HG02981 (cell line): ENCODE results near the gene MRPL37.
"Not testable (repeated sequence)": the region's sequence is repeated elsewhere in the genome, so short reads cannot be mapped to it uniquely, and the experiment has no call there.

Experiments
- ATAC-seq: cut with Tn5 transposase; IDR thresholded peaks from one replicate; pipeline ENCODE4 v1.9.1; 2021; ENCODE audit warnings: mild to moderate bottlenecking, moderate library complexity; ENCODE audit not compliant: unreplicated experiment

The MRPL37 gene

DNA sequence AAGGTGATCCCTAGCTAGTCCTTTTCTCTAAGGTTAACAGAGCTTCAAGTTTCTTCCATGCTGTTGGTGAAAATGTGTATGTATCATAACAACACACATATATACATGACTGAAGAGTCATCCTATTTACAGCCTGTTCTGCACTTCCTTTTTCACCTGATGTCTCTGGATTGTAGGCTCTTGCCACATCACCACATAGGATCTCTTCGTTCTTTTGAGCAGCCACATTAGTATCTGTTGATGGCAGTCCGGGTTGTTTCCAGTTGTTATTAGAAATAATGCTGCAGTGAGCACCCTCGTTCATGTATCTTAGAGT is 19.7 kb downstream of the MRPL37 start:
- no peak for ATAC-seq

DNA sequence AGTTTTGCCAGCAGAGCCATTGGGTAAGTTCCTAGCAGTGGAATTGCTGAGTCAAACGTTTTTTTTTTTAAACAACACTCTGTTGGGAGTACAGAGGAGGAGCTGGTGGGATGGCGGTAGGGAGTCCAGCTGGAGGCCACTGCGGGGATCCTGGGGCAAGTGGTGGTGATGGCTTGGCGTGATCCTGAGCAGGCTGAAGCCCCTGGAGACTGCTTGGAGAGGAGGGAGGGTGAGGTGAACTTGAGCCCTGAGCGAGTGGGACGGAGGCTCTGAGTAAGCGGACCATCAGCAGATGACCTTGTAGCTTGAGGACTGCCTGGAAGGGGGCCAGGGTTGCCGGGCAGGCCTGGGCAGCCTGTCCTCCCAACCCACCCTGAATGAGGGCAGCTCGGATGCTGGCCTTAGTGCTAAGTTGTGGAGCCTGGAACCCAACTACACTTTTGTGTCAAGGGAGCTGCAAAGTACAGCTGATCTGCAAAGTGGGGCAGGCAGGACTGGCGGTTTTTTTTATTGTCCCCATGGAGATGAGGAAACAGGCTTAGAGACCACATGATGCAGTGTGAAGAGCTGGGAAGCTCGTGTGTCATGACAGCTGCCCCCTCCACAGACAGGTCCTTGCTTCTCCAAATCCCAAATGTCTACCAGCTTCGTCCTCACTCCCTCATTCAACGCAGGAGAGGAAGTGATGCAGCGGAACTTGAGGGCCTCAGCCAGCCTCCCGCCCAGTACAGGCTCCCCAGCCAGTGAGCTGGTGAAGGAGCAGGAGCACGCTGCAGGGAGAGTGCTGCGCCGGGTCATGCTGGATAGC is 20.2 kb downstream of the MRPL37 start:
- ATAC-seq: no peak

DNA sequence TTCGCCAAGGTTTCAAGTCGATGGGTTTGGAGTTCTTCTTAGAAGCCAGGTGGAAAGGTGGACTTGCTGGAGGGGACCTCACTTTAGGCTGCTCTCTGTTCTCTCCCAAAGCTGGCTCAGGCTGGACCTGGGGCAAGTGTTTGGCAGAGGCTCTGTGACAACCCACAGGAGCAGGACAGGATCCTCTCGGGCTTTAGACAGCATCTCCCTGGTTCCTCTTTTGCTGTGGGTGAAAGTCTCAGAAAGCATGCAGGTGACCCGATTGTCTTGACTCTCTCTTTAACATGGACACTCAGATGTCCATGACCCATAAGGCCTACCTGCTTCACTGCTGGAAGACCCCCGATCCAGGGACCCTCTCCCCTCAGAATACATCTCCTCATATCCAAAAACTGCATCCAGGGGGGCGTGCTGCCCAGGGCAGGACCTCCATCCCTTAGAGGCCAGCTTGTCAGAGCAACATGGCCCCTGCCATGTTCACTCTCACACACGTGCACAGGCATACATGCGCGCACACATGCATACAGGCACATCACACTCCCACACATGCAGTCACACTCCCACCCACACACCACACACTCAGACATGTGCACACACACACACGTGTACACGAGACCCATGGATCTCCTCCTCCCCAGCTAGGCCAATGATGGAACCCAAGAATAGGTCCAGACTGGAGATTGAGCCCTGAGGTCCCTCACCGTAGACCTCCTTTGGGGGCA is 21.3 kb downstream of the MRPL37 start:
- no peak for ATAC-seq

DNA sequence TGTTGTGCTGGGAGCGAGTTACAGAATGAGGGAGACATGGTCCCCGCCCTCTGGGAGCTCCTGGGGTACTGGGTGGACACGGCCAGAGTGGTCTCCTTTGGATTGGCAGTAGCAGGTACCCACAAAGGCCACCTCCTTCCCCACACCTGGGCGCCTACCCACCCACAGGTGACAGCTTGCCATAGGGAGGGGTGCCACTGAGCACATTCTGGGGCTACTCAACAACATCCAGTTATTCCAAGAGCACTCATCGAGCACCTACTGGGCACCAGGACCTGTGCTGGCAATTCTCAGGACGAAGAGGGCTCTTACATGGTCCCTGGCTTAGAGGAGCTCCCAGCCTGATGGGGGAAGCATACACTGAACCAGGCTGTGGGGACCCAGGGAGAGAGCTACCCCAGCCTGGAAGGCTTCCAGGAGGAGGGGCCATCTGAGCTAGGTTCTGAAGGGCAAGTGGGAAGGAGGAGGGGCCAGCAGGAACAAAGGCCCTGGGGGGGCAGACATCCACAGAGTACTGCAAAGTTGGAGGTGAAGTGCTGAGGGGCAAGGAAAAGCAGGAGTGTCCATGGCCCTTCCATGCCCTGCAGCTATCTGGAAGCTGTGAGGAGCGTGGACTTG is 22.0 kb downstream of the MRPL37 start:
- no peak for ATAC-seq

DNA sequence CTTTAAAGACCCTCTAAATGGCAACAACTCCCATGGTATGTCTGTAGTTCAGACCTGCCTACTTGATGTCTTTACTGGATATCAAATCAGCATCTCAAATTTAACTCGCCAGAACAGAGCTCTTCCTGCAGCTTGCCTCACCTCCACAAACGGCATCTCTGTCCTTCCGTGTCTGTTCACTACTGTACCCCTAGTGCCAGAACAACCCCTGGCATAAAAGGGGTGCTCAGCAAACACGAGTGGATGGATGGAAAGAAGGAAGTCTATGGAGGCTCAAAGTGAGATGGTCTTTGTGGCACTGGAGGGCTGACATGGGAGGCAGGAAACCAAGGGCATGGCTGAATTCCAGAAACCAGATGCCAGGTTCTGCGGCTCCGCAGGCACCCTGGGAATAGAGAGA is 22.7 kb downstream of the MRPL37 start:
- ATAC-seq: no peak

DNA sequence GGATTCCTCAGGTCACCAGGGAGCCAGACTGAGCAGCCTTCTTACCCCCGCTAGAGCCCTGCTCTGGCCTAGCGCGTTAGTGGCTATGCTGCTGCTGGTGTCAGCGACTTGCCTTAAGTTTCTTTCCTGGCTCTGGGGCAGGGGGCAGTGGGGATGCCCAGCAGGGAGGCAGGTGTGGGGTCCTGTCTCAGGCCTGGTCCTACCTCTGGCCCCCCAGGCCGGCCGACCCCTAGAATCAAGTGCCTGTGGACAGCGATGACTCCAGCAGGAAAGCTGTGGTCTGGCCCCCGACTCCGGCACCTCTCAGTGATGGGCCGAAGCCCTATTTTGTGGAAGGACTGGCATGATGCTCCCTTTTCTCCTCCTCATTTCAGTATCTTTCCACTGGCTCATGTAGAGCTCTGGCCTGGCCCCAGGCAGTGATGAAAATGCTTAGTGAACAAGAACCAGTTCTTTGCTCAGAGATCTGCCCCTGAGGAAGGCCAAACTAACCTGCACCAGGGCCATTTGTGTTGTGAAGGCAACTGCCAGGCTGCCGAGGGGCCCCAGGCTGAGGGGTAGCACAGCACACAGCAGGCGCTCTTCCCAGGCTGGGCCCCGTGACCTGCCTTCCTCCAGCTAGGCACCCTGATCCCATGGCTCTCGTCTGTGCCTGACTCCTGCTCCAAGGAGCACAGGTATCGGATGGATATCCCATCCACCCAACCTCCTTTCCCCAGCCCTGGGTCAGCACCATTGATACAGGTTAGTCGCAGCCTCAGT is 23.7 kb downstream of the MRPL37 start:
- no peak for ATAC-seq

DNA sequence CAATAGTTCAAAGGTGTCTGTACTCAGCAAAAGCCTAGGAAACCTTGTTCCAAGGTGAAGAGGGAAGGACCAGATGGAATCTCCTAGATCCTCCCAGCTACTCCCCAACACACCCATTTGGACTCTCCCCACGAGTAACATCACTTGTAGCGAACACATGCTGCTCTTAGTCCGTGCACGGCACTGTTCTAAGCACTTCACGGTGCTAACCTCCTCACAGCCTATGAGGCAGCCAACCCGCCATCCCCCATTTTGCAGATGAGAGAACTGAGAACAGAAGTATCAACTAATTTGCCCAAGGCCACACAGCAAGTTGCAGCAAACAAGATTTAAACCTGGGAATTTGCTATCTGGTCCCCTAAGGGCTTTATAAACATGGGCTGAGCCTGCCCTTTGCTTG is 24.3 kb downstream of the MRPL37 start:
- ATAC-seq: no peak

DNA sequence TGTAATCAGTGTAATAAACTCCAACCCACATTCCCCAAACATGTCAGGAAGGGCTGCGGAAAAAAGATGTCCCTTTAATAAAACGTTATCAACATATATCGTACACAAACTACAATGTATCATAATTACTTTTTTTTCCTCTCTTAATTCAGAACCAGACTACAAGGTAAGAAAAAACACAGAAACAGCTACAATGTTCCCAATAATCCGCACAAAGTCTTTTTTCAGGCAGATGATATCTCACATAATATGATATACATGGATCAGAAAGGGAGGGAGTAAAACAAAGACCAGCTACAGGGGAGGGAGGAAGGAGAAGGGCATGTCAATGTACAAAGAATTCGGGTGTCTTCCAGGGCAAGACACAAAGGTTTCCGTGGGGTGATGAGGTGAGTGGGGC is 25.4 kb downstream of the MRPL37 start:
- ATAC-seq: no peak

DNA sequence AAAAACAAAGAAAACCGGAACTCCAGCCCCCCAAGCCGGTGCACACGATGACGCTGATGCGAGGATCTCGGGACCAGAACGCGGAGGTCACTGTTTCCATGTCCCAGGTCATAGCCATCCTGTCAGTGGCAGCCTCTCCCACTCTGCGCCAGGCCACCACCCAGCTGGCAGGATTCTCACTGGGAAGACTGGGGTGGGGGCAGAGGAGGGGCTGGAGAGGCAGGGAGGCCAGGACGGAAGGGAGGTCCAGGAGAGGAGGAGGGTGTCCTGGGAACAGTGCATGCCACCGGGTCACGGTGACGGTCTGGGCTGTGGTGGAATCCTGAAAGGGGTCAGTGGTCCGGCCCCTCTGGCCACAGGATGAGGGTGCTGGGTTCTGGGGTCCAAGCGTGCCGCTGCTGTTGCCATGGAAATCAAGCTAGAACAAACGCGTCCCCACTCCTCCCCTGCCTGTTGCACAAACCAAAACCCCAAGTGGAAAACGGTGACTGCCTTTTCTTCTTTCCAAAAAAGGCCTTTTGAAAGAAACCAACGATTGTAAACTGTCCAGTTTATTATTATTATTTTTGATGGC is 26.1 kb downstream of the MRPL37 start:
- ATAC-seq: no peak

DNA sequence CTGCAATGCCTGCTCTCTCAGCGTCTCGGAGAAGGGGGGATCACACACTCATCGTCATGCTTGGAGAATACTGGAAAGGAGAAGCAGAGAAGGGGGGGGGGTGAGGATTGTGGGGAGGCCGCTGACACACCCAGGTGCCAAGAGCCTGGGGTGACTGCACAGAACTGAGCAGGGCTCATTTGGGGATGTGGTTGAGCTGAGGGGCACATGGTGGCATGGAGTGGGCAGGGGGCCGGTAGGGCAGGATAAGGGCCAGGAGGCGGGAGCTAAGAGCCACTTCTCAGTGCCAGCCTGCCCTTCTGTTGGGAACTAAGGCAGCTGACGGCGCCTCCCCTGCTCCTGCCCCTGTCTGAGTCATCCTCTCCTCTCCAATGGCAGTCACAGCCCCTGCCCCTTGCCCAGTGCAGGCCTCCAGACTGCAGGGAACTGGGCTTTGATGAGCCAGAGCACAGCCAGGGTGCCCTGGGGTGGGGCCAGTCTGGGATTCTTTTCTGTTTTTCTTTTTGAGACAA is 27.2 kb downstream of the MRPL37 start:
- ATAC-seq: no peak

DNA sequence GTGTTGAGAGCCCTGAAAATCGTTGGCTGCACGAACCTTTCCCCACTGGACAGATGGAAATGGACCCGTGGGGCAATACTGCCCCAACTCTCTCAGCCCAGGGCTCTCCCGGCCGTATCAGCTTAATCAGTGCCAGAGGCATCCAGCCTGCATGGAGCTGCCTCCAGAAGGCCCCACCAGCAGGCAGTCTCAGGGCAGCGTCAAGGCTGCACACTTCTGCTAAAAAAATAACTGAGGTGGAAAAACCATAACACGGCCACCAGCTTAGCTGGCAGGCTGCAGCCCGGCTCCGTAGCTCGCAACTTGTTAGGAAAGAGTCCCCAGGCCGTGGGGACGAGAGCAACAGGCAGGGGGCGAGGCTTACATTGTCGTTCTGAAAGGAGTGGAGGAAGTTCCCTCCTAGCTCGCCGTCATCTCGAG is 27.9 kb downstream of the MRPL37 start:
- no peak for ATAC-seq

DNA sequence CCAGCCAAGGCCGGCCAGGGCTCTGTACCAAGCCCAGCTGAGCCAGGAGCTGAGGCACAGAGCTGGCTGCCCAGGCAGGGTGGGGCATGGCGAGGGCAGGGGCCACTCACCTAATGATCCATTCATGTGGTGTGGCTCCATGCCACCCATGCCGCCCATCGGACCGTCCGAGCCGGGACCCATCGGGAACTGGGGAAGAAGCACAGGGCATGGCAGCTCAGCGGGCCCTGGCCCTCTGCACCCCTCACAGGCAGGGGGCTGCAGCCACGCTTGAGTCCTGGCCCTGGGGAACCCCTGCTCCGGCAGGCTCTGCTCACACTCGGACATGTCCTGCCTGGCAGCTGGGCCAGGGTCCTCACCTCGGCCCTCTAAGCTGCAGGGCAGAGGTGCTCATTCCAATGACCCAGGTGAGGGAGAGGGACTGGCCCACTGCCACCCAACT is 28.7 kb downstream of the MRPL37 start:
- ATAC-seq: no peak

DNA sequence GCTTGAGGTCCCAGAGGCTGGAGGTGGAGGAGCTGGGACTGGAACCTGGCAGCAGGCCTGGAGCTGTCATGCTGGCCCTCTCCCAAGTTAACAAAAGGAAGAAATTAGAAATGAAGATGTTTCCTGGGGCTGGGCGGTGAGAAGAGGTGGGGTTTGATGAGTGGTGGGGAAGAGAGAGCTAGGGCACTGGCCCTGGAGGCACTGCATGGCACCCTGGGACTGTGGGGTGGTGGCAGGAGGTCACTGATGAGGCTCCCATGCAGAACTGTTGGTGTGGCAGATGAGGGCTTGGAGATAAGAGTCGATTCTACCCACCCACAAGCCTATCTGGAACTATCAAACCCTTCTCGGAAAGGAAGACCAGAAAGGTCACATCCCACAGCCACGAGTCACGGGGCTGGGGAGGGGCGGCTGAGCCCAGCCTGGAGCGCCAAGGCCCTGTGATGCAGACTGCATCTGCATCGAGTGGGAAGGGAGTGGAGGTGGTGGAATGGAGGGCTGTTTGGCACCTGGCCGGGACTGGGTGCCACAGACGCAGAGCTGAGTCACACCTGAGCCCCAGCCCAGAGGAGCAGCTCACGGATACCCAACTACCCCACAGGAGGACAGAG is 29.4 kb downstream of the MRPL37 start:
- no peak for ATAC-seq

DNA sequence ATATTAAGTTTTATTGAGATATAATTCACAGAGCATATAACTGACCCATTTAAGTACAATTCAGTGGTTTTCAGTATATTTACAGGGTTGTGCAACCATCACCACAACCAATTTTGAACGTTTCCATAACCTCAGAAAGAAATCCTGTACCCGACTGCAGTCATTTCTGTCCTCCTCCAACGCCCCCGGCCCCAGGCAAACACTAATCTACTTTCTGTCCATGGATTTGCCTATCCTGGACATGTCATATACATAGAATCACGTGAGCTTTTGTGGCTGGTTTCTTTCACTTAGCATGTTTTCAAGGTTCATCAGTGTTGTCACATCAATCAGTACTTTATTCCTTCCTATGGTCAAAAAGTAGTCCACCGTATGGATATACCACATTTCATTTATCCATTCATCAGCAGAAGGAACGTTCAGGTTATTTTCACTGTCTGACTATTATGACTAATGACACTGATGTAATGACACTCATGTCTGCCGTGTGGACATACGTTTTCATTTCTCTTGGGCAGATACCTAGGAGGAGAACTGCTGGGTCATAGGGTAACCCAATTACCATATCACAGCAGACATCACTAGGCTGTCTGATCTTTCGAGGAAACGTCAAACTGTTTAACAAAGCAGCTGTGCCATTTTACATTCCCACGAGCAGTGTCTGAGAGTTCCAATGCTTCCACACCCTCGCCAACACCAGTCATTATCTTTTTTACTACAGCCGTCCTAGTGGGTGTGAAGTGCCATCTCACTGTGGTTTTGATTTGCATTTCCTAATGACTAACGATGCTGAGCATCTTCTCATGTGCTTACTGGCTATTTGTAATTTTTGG is 30.8 kb downstream of the MRPL37 start:
- ATAC-seq: no peak

DNA sequence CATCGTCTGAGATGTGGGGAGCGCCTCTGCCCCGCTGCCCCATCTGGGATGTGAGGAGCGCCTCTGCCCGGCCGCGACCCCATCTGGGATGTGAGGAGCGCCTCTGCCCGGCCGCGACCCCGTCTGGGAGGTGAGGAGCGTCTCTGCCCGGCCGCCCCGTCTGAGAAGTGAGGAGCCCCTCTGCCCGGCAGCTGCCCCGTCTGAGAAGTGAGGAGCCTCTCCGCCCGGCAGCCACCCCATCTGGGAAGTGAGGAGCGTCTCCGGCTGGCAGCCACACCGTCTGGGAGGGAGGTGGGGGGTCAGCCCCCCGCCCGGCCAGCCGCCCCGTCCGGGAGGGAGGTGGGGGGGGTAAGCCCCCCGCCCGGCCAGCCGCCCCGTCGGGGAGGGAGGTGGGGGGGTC is 33.2 kb downstream of the MRPL37 start:
- not testable (repeated sequence) for ATAC-seq

DNA sequence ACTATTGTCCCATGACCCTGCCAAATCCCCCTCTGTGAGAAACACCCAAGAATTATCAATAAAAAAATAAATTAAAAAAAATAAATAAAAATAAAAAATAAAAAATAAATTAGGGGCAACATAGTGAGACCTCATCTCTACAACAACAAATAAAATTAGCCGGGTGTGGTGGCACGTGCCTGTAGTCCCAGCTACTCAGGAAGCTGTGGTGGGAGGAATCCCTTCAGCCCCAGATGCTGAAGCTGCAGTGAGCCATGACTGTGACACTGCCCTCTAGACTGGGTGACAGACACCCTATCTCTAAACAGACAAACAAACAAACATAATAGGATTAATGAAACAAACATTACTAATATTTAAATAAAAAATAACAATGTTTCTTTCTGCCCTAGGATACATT is 34.3 kb downstream of the MRPL37 start:
- no peak for ATAC-seq

DNA sequence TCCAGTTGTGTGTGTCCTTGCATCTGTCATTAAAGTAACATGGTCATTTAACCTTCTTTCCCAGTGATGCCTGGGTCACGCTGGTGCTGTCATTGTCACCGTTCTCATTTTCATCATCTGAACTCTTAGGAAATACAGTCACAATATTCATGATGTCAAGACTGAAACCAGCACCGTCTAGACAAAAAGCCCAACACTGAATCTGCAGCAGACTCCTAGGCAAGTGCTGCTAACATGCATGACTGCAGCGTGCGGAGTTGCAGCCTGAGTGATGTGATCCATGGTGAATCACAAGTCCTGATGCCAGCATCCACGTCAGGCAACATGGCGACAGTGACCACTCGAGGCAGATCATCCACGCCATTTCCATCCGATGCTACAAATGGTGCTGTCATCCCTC is 37.6 kb downstream of the MRPL37 start:
- no peak for ATAC-seq

DNA sequence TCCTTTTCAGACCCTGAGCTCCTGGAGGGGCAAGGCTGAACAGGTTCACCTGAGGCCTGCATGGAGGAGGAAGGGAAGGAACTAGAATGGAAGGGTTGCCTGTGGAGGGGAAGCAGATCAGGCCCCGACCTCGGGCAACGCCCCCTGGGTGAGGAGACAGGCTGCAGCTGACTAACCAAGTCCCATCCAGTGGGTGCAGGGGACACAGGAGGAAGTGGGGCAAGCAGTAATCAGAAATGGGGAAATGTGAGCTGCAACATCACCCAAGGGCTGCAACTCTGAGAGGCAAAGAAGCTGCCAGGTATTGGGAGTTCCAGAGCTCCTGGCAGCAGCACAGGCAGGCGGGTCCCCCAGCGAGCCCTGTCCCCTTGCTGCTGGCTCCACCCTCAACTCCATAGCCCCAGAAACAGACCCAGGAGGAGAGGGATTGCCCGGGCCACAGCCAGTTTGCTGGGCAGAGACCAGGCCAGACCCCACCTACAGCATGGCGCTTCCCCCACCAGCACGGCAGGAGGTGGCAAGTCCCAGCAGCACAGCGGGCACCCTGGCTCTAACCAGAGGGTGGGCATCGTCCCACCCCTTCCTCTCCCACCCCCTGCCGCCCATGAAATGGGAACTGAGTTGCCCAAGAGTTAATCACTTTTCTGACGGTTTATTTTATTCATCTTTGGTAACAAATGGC is 38.5 kb downstream of the MRPL37 start:
- no peak for ATAC-seq

DNA sequence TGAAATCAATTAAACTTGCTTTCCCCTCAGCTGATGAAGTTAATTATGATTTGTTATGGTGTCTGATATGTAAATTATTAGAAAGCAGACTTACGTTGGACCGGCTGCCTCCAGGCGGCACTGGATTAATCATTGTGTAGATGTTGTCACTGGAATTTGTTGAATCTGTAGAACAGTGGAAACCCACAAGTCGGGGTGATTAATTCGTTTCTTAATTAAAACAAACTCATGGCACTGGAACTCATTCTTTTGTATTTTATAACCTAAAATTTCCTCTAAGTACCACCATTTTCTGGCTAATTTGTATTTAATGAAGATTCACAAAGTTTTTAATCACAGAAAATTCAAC is 39.0 kb downstream of the MRPL37 start:
- ATAC-seq: no peak
